Ishikawa (cell line): Measurements from ENCODE around the gene CACNA1G.

Experiments used
- CREB1 ChIP-seq: IDR thresholded peaks from 2 replicates; pipeline ENCODE4 v1.6.1; 2012; ENCODE audit warnings: low read depth
- EP300 ChIP-seq: IDR thresholded peaks from 2 replicates; pipeline ENCODE4 v1.6.1; 2012; ENCODE audit warnings: borderline replicate concordance
- FOXM1 ChIP-seq: IDR thresholded peaks from 2 replicates; pipeline ENCODE4 v1.6.1; 2012; ENCODE audit warnings: low read depth, borderline replicate concordance
- NFIC ChIP-seq: IDR thresholded peaks from 2 replicates; pipeline ENCODE4 v1.6.1; 2012
- REST ChIP-seq: IDR thresholded peaks from 2 replicates; pipeline ENCODE4 v1.6.1; 2012; ENCODE audit warnings: low read depth, mild to moderate bottlenecking
- TAF1 ChIP-seq: IDR thresholded peaks from 2 replicates; pipeline ENCODE4 v1.6.1; 2012; ENCODE audit warnings: low read depth, mild to moderate bottlenecking
- TCF12 ChIP-seq: IDR thresholded peaks from 2 replicates; pipeline ENCODE4 v1.6.1; 2012; ENCODE audit warnings: low read depth
- TF ChIP-seq, protein P1 (sequence below): IDR thresholded peaks from 2 replicates; pipeline ENCODE4 v1.6.1; 2012

DNA sequence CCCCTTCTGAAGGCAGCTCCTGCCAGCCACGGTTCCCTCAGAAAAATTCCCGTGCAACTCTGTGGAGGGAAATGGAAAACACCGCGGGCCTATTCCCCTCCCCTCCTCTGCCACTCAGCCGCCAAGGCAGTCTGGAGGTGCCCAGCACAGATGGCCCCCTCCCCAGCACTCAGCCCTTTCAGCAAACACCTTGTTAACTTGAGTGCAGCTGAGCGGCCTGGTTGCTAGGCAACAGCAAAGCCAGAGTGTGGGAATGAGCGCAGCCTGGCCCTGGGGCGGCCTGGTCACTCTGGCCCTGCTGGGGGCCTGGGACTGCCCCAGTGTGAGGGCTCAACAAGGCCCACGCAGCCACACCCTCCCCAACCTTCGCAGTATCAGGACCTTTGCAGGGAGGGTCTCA is 32.8 kb downstream of the CACNA1G start:
- no peak for TF ChIP-seq NFIC
- TF ChIP-seq EP300: no peak
- TF ChIP-seq, protein P1, sequence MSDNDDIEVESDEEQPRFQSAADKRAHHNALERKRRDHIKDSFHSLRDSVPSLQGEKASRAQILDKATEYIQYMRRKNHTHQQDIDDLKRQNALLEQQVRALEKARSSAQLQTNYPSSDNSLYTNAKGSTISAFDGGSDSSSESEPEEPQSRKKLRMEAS: no peak
- no peak for TF ChIP-seq CREB1
- no peak for TF ChIP-seq REST
- TF ChIP-seq TAF1: no peak
- no peak for TF ChIP-seq TCF12
- TF ChIP-seq FOXM1: no peak
